Central memory CD4-positive, alpha-beta T cell (primary cell): ENCODE data around the gene AK4.

Experiments used
- DNase-seq: peaks from one replicate; pipeline ENCODE4 v3.0.0; 2022

The AK4 gene

DNA sequence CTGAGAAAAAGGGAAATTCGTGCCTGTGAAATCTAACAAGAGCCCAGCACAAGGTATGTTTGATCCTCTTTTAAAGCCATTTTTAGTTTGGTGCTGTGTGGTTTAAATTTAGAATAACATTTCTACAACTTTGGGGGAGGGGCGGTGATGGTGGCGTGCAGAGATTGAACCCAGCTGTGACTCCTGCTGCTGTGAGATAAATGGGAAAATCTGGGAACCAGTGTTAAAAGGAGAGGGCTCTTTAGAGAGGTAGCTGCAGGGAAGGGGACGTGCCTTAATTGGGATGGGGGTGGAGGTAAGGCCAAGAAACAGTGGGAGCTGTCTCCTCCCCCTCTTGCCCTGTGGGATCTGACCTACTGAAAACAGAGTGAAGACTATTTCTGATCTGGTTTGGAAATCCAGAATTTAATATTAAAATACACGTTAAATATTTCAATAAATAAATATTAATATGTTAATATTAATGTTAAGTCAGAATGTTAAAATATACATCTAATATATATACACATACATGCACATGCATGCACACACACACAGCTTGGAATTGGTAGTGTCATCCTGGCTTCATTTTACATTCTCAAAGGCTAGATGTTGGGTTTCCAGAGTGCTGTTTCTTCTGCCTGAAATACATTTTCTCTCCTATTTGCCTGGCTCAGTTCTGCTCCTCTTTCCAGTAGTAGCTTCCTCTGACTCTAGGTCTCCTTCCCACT lies 131.2 kb downstream of the AK4 start:
- DNase-seq = no peak
